HT-29 (cell line): ENCODE results near the gene MYO5A. TPM values are rescaled to one million over a fixed set of nuclear protein-coding genes. Genes with fewer than 3 reads are reported as not detected.
"Not testable (repeated sequence)": the region's sequence is repeated elsewhere in the genome, so short reads cannot be mapped to it uniquely, and the experiment has no call there.

Experiments
- DNase-seq: peaks from one replicate; pipeline ENCODE4 v3.0.0-alpha.2; 2015; ENCODE audit warnings: low spot score
- total RNA-seq: library from RNA; depleted of rRNA; stranded (reverse); fragments of >200 nt; shearing (Covaris generic); gene quantifications from 2 replicates; pipeline ENCODE4 v1.2.3, GENCODE V29; 2014

Gene MYO5A
- total RNA-seq, 1 experiment from 2014 or later = 0.76 TPM

- no peak for DNase-seq
Observed at GRCh38 chr15:52419494-52419893, 109.2 kb downstream of the MYO5A start.

DNA sequence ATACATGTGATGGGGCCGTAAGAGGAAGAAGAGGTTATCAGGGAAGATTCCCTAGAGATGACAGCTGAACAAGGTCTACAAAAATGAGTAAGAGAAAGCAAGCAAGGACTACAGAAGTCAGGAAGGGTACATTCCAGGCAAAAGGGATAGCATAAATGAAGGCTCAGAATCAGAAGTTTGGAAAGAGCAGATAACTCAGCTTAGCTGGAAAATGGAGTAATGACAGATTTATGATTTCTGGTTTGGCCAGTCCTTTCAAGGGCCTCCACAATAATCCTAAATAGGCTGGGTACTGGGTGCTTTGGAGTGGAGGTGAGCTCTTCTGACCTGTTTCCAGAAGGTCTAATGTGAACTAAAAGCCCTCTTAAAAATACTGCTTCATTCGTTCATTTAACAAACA, 110.7 kb downstream of the MYO5A start:
- DNase-seq = no peak

DNA sequence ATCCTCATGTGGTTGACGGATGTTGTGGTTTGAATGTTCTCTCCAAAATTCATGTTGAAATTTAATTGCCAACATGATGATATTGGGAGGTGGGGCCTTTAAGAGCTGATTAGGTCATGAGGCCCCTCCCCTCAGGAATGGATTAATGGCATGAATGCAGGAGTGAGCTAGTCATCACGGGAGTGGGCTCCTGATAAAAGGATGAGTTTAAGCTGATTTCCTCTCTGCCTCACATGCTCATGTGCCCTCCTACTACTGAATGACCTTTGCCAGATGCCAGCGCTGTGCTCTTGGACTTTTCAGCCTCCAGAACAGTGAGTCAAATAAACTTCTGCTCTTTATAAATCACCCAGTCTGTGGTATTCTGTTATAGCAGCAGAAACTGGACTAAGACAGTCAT, 111.2 kb downstream of the MYO5A start:
- no peak for DNase-seq

DNA sequence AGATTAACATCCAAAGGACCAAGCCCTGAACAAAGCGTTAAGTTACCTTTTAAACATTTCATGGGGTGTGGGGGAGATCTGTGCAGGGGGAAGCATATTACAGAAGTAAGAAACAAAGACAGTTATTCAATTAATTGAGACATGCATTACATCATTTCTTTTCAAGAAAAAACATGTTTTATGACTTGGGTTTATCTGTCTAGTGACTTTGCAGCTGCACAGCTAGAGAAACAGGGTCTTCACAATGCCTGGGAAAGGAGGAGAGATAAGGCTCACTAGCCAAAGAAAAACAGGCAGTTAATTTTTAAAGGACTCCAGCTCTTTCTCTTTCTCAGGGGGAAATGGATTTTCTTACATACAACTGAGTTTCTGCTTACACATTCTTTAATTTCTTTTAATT, 112.1 kb downstream of the MYO5A start:
- not testable (repeated sequence) for DNase-seq

- no peak for DNase-seq
Observed at GRCh38 chr15:52415628-52416027, 113.1 kb downstream of the MYO5A start.

DNA sequence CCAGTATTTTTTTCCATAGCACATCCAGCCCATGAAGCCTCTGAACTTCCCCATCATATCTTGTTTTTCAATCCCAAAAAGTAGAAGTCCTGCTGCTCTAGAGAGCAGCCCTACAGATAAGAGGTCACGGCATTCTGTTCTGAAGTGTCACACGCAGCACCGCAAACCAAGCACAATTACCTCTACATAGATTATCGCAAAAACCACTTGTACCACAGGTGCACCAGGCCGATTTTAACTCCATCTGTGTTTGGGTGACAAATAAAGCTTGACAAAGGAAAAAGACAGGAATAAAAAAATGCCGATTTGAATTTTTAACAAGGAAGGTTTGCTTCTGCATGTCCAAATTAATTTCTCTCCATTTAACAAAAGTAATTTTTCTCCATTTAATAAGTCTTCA, 113.7 kb downstream of the MYO5A start:
- no peak for DNase-seq

GRCh38 chr15:52408823-52409222, 119.9 kb downstream of the MYO5A start:
- no peak for DNase-seq

DNA sequence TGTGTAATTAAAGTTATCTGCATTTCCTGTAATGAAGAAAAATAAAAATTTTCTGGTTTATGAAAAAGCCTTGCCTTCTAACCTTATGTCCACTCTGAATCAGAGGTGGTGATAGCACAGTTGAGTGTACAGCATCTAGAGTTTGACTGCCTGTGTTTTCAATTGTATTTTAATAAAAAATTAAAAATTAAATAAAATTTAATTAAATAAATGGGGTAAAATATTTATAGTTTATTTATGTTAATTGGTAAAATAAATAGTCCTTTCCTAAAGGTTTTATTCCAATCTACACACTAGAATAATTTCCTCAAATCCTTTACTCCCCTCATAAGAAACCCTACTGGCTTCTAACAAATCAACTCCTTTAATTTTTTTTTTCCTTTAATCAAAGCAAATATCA, 121.3 kb downstream of the MYO5A start:
- DNase-seq = no peak

DNA sequence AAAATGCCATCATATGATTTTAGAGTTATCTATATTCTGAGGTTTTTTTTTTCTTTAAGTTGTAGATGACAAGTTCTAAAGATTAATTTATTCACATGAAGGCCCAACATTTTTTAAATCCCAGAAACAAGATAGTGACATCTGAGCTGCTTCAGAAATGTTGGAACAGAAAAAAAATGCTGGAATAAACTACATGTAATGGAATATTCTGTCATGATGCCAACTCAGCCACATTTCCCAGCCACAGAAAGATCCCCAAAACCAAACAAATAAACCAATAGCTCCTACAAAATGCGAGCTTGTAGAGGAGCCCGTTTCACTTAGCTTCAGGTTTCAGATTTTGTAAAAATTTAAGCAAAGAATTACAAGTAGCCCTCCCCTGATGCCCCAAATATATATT, 122.1 kb downstream of the MYO5A start:
- DNase-seq = no peak

DNA sequence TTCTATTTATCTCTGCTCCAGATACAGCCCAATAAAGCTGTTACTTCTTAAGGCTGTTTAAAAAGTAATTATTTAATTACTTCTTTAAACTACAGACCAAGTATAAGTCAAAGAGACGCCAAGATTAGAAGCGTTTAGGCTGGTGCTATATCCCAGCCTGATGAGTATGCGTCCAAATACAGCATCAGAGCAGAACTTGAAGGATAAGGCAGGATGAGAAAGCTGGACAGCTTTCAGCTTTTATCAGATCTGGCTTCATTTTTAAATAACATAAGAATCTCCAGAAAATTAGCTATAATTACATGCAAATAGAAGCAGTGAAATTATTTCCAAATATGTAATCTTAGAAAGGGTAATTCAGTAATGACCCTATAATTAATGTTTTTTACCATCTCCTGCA, 122.8 kb downstream of the MYO5A start:
- no peak for DNase-seq

DNA sequence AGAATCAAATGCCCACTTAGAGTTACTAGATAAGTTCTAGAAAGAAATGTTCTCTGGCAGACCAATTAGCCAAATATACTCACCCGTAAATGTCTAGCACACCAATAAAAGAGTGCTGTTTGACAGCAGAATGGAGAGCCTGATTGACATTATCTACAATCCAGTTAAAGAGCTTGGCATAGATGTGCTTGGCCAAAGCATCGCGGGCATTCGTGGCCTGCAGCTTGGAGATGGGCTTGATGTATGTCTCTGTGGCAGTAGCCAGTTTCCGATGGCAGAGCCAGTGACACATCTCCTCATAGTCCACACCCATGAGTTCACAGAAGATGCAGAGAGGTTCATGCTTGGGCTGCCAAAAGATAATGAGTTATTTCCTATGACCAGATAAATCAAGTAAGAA, 131.6 kb downstream of the MYO5A start:
- no peak for DNase-seq

- DNase-seq = no peak
Observed at GRCh38 chr15:52394118-52394517, 134.6 kb downstream of the MYO5A start.

GRCh38 chr15:52392008-52392687, 136.5 kb downstream of the MYO5A start:
- DNase-seq = no peak

DNA sequence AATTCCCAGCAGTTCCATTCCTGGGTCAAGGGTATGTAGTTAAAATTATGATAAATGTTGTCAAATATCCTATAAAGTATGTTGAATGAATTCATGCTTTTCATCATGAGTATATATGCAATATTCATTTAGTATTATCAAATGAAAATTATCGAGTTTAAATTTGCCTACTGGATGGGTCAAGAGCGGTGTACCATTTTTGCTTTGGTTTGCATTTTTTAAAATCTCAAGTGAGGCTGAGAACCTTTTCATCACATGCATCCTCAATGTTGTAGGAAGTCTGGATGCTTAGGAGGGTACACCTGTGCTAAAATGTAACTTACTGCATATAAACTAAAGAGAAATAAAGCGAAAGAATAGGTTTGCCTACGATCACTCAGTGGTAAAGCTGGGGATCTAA, 137.6 kb downstream of the MYO5A start:
- no peak for DNase-seq

DNA sequence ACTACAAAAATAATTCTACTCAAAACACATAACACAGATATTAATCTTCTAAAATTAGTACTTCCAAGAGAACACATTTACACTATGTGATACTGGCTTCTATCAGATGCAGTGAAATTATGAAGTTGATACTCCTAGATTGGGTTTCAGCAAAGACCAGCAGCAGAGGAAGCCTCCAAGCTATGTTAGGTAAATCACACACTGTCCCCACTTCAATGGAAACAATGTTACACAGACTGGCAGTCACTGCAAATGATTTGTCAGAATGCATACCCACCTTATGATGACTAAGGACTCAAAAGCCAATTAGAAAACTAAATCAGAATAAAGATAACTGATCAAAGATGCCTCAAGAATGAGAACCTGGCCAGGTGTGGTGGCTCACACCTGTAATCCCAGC, 143.0 kb downstream of the MYO5A start:
- no peak for DNase-seq

DNA sequence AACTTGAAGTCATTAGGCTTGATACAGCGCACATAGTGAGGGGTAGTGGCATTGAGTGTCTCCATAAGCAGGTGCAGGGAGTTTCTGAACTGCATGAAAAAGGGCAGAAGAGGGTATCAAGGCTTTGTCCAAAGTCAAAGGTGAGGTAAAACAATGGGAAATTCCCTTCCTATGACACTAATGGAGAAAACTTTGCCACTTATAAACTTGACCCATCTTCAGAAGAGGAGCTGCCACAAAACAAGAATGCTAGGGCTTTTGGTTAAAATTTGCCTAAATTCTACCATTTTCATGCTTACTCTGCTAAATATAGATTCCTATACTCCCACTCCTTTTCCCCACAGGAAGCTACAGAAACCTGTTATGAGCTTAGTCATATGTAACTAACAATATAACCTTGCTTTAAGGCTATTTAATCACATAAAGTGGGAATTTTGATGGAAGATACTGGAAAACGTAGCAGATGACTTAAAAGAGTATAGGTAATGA, 145.5 kb downstream of the MYO5A start:
- DNase-seq = no peak

DNA sequence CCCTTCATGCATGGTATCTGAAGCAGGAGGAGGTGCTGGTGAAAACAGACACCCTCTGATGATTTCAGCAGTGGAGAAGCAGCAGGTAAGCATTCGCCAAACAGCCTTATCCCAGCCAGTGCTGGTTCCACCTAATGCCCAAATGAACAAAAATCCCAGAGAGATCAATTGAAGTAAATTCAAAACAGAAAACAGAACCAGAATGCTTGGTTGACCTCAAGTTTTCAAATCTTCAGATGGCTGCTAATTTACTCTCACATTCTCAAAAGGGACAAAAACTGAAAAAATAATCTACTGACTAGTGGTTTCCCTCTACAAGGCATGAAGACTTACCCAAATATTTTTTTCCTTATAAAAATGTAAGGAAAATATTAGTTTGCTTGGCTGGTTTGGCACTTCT, 146.0 kb downstream of the MYO5A start:
- DNase-seq = no peak

DNA sequence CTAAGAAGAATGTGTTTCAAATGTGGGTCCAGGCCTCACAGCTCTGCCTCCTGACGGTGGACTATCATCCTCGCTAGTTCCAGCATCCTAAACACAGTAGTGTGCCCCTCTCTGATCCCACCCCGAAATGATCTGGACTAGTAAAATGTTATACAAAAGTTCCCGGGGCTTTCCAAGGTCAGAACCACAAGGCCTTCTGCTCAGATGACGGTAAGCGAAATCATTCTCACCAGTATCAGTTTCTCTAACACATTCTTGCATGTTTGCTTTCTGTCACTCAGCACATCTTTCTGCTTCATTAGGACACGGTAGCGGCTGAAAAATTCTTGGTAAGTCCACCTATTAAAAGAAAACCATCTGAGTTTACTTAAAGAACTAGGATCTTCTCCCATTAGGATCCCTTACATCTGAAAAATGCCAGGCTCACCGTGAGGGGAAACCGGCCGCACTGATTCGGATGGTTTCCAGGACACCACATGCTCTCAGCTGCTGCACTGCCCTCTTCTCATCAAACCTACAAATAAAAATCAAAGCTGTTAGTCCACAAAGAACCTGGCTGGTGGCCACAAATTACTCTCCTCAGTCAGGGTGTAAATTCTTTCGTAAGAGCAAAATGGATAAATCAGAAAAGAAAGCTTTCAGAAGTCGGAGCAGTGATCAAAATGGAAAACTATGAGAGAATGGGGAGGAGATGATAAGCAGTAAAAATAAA, 149.1 kb downstream of the MYO5A start:
- DNase-seq = no peak

GRCh38 chr15:52378746-52379394, 149.8 kb downstream of the MYO5A start:
- DNase-seq = no peak

DNA sequence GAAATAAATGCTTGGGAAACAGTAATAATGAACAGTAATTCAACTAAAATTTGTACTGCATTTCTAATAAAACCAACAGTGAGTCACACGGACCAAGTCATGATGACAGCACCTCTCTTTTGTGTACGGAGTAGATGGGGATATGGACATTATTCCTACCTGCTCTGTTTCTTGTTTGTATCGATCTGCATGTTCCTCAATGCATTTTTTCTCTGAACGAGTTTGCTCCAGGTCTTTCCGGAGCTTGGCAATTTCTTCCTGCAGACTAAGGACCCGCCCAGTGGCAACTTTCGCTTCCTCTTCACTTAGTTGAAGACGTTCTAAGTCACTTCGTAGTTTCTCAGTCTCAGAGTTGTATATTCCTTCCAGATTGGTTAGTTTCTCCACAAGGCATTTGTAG, 158.7 kb downstream of the MYO5A start:
- no peak for DNase-seq

- no peak for DNase-seq
Observed at GRCh38 chr15:52369455-52369854, 159.2 kb downstream of the MYO5A start.

- no peak for DNase-seq
Observed at GRCh38 chr15:52369030-52369429, 159.7 kb downstream of the MYO5A start.

DNA sequence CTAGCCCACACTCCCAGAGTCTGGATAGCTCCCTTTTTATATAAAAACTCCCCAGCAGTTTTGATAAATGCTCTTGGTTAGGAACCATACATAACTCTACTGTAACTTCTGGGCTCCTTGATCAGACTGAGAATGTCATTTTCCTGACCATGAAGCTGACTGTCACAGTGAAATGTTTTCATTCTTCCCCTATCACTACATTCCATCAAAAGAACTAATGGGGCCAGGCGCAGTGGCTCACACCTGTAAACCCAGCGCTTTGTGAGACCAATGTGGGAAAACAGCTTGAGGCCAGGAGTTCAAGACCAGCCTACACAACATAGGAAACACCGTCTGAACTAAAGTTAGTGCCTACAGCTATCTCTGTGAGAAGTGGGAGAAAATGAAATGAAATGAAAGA, 160.3 kb downstream of the MYO5A start:
- no peak for DNase-seq
